HG03378 (cell line): ENCODE data around the gene RIMBP2.

Source experiments
- ATAC-seq: cut with Tn5 transposase; IDR thresholded peaks from one replicate; pipeline ENCODE4 v1.9.1; 2021; ENCODE audit warnings: mild to moderate bottlenecking, moderate library complexity; ENCODE audit not compliant: unreplicated experiment

The RIMBP2 gene

DNA sequence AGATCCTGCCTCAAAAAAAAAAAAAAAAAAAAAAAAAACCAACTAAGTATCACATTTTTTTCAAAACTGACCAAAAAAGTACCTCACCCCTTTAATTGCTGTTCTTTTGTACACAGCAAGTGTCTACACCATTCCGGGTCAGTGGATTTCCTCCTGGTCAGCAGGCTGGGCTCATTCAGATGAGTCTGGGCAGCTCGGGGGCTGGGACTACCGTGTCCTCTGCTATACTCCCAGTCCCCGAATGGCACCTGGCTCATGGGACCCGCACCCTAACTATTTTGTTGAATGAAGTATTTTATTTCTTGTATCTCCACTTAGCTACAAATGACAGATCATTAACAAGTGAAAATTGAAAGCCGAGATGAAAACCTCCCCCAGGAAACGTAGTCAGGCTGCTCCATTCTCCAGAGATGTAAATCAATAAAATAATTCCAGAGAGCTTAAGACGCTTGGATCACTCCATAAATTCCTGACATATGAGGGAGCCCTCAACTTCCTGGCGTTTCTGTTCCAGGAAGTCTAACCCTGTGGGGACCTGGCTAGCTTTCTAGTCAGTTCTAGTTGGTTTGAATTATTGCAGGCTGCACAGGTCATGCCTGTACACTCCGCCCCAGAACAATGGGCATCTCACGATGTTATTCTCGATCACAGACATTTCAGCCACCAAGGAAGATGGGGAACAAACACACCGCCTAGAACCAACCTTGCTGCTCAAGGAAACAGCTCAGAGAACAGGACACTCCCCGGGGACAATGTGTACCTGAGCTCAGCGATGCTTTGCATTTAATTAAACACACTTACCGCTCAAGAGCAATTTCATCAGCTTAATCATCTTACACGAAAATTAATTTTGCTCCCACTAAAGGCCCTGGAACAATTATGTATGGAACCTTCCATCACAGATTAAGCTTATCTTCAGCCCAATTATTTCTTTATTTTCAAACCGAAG lies 76.3 kb downstream of the RIMBP2 start:
- ATAC-seq = no peak

DNA sequence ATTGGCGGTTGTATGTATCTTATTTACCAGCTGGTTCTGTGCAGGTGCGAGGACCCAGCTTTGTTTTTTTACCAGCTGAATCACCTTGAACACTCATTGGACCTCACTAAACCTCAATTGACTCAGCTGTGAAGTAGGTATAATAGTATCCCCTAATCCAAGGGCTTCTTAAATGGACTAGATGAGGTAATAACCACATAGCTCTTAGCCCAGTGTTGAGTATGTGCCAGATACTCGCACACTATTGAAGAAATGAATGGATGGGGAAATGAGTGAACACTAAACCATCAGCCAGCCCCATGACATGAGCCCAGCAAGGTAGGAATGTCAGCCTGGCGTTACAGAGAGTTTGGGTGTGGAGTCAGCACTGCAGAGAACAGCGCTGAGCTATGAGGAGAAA lies 79.7 kb downstream of the RIMBP2 start:
- no peak for ATAC-seq

DNA sequence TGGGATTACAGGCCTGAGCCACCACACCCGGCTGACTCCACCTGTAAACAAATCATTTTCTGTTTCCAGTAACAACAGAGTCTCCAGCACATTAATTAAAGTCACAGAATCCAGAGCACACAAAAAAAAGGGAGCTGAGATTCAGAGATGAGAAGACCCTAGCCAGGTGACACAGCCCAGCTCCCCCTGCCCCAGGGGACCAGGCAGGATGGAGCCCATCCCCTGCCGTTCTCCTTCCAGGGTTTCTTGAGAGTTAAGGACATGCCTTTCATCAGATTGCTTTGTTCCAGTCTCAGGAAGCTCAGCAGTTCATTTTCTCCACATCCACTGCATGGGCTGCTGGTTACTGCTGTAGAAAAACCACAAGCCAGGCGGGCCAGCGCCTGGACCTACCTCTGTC lies 81.2 kb downstream of the RIMBP2 start:
- ATAC-seq = no peak

DNA sequence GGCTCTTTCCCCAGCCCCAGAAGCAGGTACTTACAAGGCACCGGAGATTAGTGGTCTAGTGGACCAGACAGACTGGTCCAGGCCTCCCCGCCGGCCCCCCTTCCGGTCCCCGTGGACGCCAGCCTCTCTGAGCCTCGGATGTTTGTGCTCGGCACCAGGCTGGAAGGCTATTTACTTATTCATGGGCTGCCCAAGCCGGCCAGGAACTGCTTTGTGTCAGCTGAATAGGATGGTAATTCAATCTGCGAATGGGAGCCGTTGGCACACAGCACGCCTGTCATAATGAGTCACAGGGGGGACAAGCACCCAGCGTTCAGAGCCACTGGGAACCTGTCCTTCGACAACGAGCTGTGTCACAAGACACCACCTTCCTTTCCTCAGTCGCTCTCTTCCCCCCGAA lies 82.3 kb downstream of the RIMBP2 start:
- no peak for ATAC-seq

DNA sequence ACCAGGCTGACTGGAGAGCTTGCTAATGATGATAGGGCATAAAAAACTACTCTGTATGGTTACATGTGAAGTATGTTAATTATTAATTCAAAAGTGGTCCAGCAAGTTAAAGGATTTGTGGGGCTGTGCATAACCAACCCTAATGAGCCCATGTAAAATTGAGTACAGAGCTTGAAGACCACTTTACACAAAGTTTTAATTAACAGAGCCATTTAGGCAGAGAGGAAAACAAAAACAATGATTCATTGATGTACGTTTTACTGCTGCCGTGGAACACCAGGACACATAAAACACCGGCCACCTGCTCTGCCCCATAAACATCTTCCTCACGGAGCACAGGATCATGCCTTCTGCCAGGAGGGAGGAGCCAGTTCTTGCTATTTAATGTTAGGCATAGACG lies 83.5 kb downstream of the RIMBP2 start:
- ATAC-seq = no peak

DNA sequence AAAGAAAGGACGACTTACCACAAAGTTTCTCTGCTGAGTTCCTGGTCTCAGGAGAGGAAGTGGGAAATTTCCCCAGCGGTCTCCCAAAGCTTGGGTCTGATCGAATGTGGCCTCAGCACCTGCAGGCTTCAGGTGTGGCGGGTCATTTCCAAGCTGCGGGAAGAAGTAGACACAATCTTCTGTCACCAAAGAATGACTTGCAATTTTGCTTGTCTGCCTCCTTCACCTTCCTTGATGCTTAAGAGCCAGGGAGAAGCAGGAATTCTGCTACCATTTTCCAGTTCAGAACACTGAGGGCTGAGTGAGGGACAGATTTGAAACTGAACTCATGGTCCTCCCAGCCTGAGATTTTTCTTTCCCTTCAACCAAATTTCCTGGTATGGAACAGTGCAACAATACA lies 87.8 kb downstream of the RIMBP2 start:
- no peak for ATAC-seq

DNA sequence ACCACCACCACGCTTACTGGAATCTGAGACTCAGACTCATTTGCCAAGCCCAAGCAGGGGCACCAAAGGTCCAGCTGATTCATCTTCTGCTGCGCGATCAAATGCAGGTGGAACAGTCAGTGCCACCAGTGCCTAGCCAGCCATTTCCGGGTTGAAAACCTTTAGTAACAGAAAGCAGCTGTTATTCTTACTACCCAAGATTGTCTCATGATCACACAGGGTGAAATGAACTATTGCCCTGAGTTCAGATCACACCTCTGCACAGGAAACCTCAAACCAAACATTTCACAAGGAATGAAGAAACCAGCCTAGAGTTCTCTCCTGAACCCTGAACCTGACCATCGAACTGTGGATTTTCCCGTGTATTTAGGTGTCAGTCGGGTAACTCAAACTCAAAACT lies 88.9 kb downstream of the RIMBP2 start:
- no peak for ATAC-seq

DNA sequence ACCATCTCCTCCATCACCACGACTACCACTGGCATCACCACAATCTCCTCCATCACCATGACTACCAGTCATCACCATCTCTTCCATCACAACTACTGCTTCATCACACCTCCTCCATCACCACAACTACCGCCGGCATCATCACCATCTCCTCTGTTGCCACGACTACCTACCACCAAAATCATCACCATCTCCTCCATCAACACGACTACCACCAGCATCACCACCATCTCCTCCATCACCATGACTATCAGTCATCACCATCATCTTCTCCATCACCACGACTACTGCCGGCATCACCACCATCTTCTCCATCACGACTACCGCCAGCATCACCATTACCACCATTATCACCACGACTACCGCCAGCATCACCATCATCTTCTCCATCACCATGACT lies 89.5 kb downstream of the RIMBP2 start:
- ATAC-seq = no peak

DNA sequence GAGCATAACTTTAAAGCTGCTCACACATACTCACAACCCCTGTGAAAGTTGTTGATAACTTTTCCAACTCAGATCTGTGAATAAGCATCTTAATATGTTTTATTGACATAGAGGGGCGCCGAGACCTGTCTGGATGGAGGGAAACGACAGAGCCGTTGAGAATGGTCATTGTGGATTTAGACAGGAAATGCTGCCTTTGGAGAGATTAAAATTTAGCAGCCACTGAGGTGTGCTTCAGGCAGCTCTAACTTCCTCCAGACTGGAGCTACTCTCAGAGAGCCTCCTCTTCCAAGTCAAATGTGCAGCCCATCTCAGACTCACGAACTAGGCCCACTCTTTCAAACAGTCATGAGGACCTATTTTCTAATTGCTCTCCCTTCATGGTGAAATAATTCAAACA lies 90.9 kb downstream of the RIMBP2 start:
- no peak for ATAC-seq

DNA sequence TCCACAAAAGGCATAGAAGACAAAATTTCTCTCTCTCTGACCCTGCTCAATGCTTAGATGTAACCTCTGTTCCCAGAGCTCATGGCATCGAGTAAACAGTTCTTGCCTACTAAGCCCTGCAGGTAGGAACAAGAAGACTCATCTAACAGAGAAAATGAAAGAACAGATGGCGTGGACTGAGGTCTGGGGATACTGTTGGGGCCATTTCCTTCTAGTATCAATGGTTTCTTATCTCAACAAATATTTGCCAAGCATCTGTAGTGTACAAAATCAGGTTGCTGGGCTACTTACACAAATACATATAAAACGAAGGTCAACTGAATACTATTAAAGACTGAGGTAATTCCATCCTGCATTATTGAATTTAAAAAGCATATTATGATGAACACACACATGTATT lies 93.3 kb downstream of the RIMBP2 start:
- no peak for ATAC-seq

DNA sequence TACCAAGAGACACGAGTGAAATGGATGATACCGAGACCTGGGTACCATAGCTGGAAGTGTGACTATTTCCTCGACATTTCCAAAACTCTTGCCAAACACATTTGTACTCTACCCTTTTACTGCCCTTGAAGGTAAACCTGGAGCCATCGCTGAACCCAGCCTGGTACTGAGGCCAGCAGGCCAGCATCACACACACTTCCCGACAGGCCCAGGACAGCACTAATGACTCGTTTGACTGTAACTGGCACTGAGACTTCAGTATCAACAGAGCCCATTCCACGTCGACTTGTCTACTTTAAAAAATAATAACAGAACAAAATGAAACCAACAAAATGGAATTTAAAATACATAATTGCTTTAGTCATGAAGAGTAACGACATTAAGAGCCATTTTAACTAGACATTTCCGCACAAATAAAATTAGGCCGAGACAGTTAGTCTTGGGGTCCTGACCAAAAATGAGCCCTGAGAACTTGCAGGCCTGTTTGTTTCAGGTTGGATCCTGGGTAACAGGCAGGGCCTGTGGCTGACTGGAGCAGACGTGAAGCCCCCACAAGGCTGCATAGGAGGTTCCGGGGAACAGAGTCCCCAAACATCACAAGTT lies 94.3 kb downstream of the RIMBP2 start:
- no peak for ATAC-seq

DNA sequence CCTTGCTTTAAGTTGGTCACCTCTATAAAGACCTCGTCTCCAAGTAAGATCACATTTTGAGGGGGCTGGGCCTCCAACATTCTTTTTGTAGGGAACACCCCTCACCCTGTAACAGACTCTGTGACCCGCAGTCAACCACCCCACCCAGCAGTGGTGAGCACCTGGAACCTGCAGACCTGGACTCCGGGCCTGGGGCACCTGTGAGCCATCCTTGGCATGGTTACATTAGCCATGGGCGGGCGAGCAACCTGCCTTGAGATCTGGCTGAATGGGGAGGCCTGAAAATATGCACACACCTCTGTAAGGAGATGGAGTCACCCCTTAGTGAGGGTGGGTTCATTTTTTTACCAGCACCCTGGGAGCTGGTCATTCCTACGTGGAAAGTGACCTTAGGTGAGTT lies 95.3 kb downstream of the RIMBP2 start:
- ATAC-seq = no peak

DNA sequence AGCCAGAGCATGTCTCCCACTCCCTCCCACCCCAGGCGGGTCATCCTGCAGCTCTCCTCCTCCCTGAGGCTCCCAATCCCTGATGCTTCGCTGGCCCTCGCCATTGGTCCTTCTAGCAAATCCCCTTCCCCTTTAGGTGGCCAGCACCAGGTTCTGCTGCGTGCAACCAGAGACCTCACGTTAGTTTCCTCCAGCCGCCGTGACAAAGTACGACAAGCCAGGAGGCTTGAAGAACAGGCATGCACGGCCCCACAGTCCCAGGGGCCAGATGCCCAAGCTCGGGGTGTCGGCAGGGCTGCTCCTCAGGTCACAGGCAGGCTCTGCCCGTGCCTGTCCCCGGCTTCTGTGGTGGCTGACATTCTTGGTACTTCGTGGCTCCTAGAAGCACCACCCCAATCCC lies 95.8 kb downstream of the RIMBP2 start:
- ATAC-seq = no peak

DNA sequence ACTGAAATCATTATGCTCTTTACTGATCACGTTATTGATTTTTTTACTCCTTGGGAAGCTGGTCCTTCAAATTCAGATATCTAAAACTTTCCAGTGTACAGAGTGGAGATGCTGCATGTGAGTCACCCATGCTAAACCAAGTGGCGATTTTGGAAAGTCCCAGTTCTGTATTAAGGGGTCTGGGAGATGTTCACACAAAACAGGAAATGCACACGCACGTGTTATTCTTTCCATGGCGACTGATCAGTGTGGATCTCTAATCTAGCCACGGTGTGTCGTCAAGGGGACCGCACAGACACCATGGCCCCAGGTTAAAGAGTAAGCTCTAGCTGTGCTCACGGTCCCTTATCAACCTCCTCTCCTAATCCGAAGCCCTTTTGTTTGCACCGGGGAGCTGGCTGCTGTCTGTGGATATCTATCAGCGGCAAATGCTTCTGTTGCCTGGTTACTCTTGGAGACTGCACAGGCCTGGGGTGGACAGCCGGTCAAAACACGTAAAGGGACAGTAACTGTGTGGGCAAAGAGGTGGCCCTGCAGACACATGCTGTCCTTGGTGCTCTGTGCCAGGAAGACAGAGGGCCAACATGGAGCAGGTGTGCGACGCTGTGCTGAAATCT lies 96.6 kb downstream of the RIMBP2 start:
- no peak for ATAC-seq

DNA sequence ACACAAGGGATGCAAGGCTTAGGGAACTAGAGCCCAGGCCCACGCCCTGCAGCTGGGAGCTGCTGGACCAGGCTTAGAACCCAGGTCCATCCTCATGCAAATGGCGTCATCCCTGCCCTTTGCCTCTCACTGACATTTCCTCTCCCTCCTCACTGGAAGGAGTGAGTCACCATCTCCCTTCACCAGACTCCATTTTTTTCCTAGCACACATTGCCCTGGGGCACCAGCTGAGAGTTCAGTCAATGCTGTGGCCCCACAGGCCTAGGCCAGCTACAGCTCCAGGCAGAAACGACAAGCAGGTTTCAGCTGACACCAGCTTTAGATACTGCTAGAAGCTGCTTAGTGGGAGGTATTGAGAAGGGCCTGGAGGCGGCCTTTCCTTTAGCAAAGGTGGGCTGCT lies 98.9 kb downstream of the RIMBP2 start:
- no peak for ATAC-seq

DNA sequence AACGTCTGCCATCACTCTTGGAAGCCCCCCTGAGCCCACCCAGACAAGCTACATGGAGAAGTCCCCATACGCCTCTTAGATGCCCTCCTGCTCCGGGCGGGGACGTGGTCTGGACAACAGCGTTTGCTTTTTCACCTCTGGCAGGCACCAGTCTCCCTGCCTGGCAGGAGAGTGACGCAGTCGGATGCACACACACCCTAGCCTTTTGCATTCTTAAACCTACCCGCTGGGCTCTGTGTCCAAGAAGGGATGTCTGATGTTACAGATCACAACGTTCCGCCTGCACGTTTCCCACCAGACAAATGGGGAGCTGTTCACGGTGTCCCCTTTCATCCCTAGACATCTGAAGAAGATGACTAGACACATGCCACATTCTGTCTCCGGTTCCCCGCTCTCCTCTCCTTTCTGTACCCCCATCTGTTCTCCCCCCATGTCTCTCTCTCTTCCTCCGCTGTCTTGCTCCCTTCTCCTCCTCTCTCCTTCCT lies 100.2 kb downstream of the RIMBP2 start:
- ATAC-seq = no peak

DNA sequence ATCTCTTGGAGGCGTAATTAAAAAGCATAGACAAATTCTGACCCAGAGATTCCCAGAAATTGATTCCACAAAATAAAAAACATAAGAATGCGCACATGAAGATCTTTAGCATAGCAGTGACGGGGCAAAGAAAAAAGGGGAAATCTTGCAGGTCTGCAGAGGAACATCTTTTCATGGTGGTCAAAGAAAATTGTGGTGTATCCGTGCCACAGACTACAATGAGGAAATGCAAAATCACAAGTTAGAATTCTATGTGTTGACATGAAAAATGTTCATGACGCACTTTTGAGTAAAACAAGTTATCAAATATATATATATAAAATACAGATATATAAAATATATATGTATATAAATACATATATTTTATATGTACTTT lies 101.6 kb downstream of the RIMBP2 start:
- ATAC-seq = no peak

DNA sequence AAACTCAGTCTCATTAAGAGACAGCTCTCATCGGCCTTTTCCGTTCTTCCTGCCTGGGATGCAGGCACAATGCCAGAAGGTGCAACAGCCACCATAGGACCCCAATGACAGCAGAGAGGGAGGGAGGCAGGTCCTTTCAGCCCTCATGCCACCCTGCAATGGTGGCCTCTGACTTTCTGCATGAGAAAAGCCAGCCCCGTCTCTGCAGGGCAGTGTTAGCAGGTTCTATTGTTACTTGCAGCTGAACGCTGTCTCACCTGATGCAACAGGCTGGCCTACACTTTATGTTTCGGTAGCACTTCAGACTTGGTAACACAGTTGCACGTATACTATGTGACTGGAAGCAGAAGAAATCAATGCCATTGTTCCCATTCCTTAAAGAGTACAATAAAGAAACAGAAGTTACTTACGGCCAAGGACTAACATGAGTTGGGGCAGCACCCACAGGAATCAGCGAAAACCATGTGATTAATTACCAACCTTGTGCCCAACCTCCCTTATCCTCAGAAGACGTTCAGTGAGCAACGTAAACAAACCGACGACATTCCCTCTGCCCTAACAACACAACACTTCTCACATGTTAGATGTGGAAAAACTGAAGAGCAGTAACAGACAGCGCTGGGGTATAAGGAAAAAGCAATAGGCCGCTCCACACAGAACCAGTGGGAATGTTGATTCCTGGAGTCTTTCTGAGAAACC lies 102.1 kb downstream of the RIMBP2 start:
- ATAC-seq = no peak

DNA sequence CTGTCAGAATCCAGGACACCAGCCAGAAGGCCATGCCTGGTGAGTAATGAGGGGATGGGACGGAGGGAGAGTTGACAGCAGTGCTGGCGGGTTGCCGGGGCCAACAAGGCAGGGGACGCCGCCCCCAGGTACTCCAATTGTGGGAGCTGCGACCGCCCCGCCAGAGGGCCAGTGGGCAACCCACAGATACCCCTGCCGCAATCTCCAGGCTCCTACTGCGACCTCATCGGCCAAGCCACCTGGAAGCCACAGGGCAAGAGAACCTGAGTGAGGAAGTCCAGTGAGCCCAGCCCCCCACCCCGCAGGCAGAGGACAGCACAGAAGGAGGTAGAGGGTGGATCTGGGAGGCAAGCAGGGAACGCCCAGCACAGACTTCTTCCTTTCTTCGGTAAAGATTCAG lies 103.0 kb downstream of the RIMBP2 start:
- no peak for ATAC-seq

DNA sequence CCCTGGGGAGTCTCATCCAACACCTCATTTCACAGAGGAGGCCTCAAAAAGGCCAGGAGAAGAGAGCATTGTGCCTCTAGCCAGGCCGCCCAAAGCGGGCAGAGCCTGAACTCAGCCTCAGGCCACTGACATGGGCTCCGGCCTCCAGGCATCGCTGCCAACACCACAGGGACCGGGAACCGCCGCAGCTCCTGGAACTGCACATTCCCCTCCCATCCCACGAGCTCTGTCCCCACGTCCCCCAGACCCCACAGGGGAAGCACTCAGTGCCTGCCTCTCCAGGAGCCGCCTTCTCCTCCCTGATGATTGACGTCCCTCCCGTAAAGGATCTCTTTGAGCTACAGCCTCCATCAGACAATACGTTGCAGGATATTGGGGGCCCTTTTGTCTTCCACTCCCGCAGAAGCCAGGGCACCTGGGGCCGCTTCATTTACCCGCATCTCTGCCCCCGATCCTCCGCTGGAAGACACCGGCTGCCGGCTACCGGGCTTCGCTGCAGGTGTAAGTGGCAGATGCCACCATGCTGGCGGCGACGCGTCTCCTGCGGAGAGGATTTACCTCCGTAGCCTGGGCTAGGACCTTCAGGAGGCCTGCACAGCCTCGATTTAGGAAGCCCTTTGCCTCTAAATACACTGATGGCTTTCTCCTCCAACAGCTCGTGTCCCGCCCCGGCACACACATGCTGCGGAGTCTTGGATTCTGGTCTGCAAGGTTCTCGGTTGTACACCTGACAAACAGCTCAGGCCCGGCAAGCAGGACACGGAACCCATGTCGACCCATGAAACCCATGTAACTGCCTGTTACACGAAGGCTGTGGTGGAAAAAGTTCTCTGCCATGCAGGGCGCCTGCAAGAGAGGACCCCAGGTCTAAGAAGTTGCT lies 104.8 kb downstream of the RIMBP2 start:
- no peak for ATAC-seq
